ENCODE results near the gene SCARB2.

GRCh38 chr4:76192236-76192635 is 21.4 kb downstream of the SCARB2 start:
- no peak for TF ChIP-seq CTCF (conservative IDR thresholded peaks at IDR 0.05; ENCODE audit: low read depth in 2 of 2)
- no peak for TF ChIP-seq EZH2 (IDR thresholded peaks at IDR 0.05; ENCODE audit: low read depth, unreplicated experiment)
- no peak for TF ChIP-seq POLR2AphosphoS5 (IDR thresholded peaks at IDR 0.05; ENCODE audit: low read depth)
- TF ChIP-seq, protein P1, sequence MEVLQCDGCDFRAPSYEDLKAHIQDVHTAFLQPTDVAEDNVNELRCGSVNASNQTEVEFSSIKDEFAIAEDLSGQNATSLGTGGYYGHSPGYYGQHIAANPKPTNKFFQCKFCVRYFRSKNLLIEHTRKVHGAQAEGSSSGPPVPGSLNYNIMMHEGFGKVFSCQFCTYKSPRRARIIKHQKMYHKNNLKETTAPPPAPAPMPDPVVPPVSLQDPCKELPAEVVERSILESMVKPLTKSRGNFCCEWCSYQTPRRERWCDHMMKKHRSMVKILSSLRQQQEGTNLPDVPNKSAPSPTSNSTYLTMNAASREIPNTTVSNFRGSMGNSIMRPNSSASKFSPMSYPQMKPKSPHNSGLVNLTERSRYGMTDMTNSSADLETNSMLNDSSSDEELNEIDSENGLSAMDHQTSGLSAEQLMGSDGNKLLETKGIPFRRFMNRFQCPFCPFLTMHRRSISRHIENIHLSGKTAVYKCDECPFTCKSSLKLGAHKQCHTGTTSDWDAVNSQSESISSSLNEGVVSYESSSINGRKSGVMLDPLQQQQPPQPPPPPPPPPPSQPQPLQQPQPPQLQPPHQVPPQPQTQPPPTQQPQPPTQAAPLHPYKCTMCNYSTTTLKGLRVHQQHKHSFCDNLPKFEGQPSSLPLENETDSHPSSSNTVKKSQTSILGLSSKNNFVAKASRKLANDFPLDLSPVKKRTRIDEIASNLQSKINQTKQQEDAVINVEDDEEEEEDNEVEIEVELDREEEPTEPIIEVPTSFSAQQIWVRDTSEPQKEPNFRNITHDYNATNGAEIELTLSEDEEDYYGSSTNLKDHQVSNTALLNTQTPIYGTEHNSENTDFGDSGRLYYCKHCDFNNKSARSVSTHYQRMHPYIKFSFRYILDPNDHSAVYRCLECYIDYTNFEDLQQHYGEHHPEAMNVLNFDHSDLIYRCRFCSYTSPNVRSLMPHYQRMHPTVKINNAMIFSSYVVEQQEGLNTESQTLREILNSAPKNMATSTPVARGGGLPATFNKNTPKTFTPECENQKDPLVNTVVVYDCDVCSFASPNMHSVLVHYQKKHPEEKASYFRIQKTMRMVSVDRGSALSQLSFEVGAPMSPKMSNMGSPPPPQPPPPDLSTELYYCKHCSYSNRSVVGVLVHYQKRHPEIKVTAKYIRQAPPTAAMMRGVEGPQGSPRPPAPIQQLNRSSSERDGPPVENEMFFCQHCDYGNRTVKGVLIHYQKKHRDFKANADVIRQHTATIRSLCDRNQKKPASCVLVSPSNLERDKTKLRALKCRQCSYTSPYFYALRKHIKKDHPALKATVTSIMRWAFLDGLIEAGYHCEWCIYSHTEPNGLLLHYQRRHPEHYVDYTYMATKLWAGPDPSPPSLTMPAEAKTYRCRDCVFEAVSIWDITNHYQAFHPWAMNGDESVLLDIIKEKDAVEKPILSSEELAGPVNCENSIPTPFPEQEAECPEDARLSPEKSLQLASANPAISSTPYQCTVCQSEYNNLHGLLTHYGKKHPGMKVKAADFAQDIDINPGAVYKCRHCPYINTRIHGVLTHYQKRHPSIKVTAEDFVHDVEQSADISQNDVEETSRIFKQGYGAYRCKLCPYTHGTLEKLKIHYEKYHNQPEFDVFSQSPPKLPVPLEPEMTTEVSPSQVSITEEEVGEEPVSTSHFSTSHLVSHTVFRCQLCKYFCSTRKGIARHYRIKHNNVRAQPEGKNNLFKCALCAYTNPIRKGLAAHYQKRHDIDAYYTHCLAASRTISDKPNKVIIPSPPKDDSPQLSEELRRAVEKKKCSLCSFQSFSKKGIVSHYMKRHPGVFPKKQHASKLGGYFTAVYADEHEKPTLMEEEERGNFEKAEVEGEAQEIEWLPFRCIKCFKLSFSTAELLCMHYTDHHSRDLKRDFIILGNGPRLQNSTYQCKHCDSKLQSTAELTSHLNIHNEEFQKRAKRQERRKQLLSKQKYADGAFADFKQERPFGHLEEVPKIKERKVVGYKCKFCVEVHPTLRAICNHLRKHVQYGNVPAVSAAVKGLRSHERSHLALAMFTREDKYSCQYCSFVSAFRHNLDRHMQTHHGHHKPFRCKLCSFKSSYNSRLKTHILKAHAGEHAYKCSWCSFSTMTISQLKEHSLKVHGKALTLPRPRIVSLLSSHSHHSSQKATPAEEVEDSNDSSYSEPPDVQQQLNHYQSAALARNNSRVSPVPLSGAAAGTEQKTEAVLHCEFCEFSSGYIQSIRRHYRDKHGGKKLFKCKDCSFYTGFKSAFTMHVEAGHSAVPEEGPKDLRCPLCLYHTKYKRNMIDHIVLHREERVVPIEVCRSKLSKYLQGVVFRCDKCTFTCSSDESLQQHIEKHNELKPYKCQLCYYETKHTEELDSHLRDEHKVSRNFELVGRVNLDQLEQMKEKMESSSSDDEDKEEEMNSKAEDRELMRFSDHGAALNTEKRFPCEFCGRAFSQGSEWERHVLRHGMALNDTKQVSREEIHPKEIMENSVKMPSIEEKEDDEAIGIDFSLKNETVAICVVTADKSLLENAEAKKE (CRISPR knock-in tag; IDR thresholded peaks at IDR 0.05): no peak
- no peak for TF ChIP-seq EZH2phosphoT487 (IDR thresholded peaks at IDR 0.05; ENCODE audit: unreplicated experiment)
- no peak for TF ChIP-seq REST (IDR thresholded peaks at IDR 0.05; ENCODE audit: unreplicated experiment)
- TF ChIP-seq CREB1 (CRISPR knock-in tag; IDR thresholded peaks at IDR 0.05; ENCODE audit: low read depth): no peak
